Peyer's patch (tissue), 4 donors: ENCODE results near the gene DDI1.

ENCODE experiments used
- POLR2A ChIP-seq, 2 donors: fragments of 450-650 bp; IDR thresholded peaks; one replicate each; pipeline ENCODE4 v1.5.1; 2017; ENCODE audit warnings: antibody characterized with exemption in 2 of 2, mild to moderate bottlenecking in 2 of 2, moderate library complexity in 2 of 2
- TF ChIP-seq, protein P1 (sequence below), 6 experiments: fragments of 450-650 bp in 4 of 6; fragments of 200-600 bp in 2 of 6; sonication (generic) in 1 of 6; IDR thresholded peaks; one replicate each; pipeline ENCODE4 v1.5.1; 2017 to 2019; ENCODE audit warnings: antibody characterized with exemption in 6 of 6, mild to moderate bottlenecking in 3 of 6, moderate library complexity in 1 of 6

DNA sequence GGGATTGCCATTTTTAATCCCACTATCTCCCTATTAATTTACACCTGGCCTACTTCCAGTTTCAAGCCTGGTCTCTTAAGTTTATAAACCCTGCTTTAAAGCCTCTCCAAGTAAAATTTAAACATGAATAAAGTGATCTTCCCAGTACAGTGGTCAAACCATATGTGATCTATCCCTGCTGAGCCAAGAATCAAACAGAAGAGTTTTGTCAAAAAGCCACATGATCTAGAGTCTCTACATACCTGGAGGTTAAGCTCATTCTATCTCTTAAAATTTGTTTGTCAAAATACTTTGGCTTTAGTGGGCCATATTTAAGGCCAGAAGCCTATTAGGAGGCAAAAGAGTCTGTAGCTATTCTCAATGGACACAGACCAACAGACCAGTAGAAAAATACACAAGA lies 42.9 kb upstream of the DDI1 start:
- TF ChIP-seq, protein P1, sequence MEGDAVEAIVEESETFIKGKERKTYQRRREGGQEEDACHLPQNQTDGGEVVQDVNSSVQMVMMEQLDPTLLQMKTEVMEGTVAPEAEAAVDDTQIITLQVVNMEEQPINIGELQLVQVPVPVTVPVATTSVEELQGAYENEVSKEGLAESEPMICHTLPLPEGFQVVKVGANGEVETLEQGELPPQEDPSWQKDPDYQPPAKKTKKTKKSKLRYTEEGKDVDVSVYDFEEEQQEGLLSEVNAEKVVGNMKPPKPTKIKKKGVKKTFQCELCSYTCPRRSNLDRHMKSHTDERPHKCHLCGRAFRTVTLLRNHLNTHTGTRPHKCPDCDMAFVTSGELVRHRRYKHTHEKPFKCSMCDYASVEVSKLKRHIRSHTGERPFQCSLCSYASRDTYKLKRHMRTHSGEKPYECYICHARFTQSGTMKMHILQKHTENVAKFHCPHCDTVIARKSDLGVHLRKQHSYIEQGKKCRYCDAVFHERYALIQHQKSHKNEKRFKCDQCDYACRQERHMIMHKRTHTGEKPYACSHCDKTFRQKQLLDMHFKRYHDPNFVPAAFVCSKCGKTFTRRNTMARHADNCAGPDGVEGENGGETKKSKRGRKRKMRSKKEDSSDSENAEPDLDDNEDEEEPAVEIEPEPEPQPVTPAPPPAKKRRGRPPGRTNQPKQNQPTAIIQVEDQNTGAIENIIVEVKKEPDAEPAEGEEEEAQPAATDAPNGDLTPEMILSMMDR (IDR thresholded peaks at IDR 0.05), result no peak
- no peak for TF ChIP-seq POLR2A (IDR thresholded peaks at IDR 0.05)
